ENCODE measurements around the gene OPCML. TPM values are rescaled to one million over a fixed set of nuclear protein-coding genes. Genes with fewer than 3 reads are reported as not detected.

Gene OPCML
- total and polyA plus RNA-seq, 2 donors from 2014 or later = 0.77 to 1.1 TPM

GRCh38 chr11:133040289-133040900, 491.9 kb downstream of the OPCML start:
- H3K4me1 ChIP-seq (ENCODE audit: control insufficient read depth in 2 of 3, insufficient read depth in 2 of 3, low read depth in 1 of 3, low read length in 3 of 3) = peaks cover 2 to 16% (median 3%) of the 10 kb centered on the region in 3 donors
- no peaks in the 10 kb centered on the region for H3K9me3 ChIP-seq (ENCODE audit: control insufficient read depth in 2 of 3, insufficient read depth in 1 of 3, low read length in 3 of 3)
- no peaks in the 10 kb centered on the region for H3K27me3 ChIP-seq (ENCODE audit: control insufficient read depth, insufficient read depth, low read length)
- DNase-seq (peak in 2 of 5 donors; percentile 24 to 67), FAIRE-seq (no peak)
- no peak for TF ChIP-seq CTCF (IDR thresholded peaks at IDR 0.05; ENCODE audit: borderline replicate concordance, extremely low read depth, insufficient read depth)
- intact Hi-C loops (cut with DNase I) = no loop called here
- H3K4me3 ChIP-seq (ENCODE audit: low read length in 3 of 3) = no peak overlapping the region
- H3K9ac ChIP-seq (ENCODE audit: low read length in 3 of 3) = no peak overlapping the region
- H3K36me3 ChIP-seq (ENCODE audit: control insufficient read depth in 2 of 3, insufficient read depth in 3 of 3, low read length in 3 of 3) = no peaks in the 10 kb centered on the region
- H3K27ac ChIP-seq (ENCODE audit: low read depth in 2 of 2, low read length in 2 of 2) = no peak overlapping the region

- FAIRE-seq = no peak
- no peaks in the 10 kb centered on the region for H3K36me3 ChIP-seq (ENCODE audit: control insufficient read depth in 2 of 3, insufficient read depth in 3 of 3, low read length in 3 of 3)
- H3K27me3 ChIP-seq (ENCODE audit: control insufficient read depth, insufficient read depth, low read length) = no peaks in the 10 kb centered on the region
- peaks cover 2 to 16% (median 3%) of the 10 kb centered on the region in 3 donors for H3K4me1 ChIP-seq (ENCODE audit: control insufficient read depth in 2 of 3, insufficient read depth in 2 of 3, low read depth in 1 of 3, low read length in 3 of 3)
- TF ChIP-seq CTCF (IDR thresholded peaks at IDR 0.05; ENCODE audit: borderline replicate concordance, extremely low read depth, insufficient read depth) = no peak
- no peak overlapping the region for H3K9ac ChIP-seq (ENCODE audit: low read length in 3 of 3)
- no peak for DNase-seq
- no peak overlapping the region for H3K4me3 ChIP-seq (ENCODE audit: low read length in 3 of 3)
- no peaks in the 10 kb centered on the region for H3K9me3 ChIP-seq (ENCODE audit: control insufficient read depth in 2 of 3, insufficient read depth in 1 of 3, low read length in 3 of 3)
- intact Hi-C loops (cut with DNase I) = no loop called here
- H3K27ac ChIP-seq (ENCODE audit: low read depth in 2 of 2, low read length in 2 of 2) = no peak overlapping the region
These were observed 493.5 kb downstream of the OPCML start for GRCh38 chr11:133038850-133039249.

- no peaks in the 10 kb centered on the region for H3K4me1 ChIP-seq (ENCODE audit: control insufficient read depth in 2 of 3, insufficient read depth in 2 of 3, low read depth in 1 of 3, low read length in 3 of 3)
- intact Hi-C loops (cut with DNase I) = no loop called here
- no peak overlapping the region for H3K4me3 ChIP-seq (ENCODE audit: low read length in 3 of 3)
- DNase-seq (no peak), FAIRE-seq (no peak)
- no peak for TF ChIP-seq CTCF (IDR thresholded peaks at IDR 0.05; ENCODE audit: borderline replicate concordance, extremely low read depth, insufficient read depth)
- no peaks in the 10 kb centered on the region for H3K27me3 ChIP-seq (ENCODE audit: control insufficient read depth, insufficient read depth, low read length)
- no peak overlapping the region for H3K9ac ChIP-seq (ENCODE audit: low read length in 3 of 3)
- H3K36me3 ChIP-seq (ENCODE audit: control insufficient read depth in 2 of 3, insufficient read depth in 3 of 3, low read length in 3 of 3) = no peaks in the 10 kb centered on the region
- H3K9me3 ChIP-seq (ENCODE audit: control insufficient read depth in 2 of 3, insufficient read depth in 1 of 3, low read length in 3 of 3) = no peaks in the 10 kb centered on the region
- H3K27ac ChIP-seq (ENCODE audit: low read depth in 2 of 2, low read length in 2 of 2) = no peak overlapping the region
These were observed 497.4 kb downstream of the OPCML start for GRCh38 chr11:133034929-133035328.

- no peak overlapping the region for H3K9ac ChIP-seq (ENCODE audit: low read length in 3 of 3)
- H3K27me3 ChIP-seq (ENCODE audit: control insufficient read depth, insufficient read depth, low read length) = no peaks in the 10 kb centered on the region
- H3K4me3 ChIP-seq (ENCODE audit: low read length in 3 of 3) = no peak overlapping the region
- no peaks in the 10 kb centered on the region for H3K9me3 ChIP-seq (ENCODE audit: control insufficient read depth in 2 of 3, insufficient read depth in 1 of 3, low read length in 3 of 3)
- no peaks in the 10 kb centered on the region for H3K36me3 ChIP-seq (ENCODE audit: control insufficient read depth in 2 of 3, insufficient read depth in 3 of 3, low read length in 3 of 3)
- no peak for TF ChIP-seq CTCF (IDR thresholded peaks at IDR 0.05; ENCODE audit: borderline replicate concordance, extremely low read depth, insufficient read depth)
- H3K4me1 ChIP-seq (ENCODE audit: control insufficient read depth in 2 of 3, insufficient read depth in 2 of 3, low read depth in 1 of 3, low read length in 3 of 3) = no peaks in the 10 kb centered on the region
- FAIRE-seq = no peak
- intact Hi-C loops (cut with DNase I) = no loop called here
- DNase-seq = no peak
- no peak overlapping the region for H3K27ac ChIP-seq (ENCODE audit: low read depth in 2 of 2, low read length in 2 of 2)
These were observed 503.2 kb downstream of the OPCML start for GRCh38 chr11:133029107-133029506.

All from kidney (tissue), 14 donors.